H54 (cell line): ENCODE results near the gene ZBTB8OS.
"Not testable (repeated sequence)": the region's sequence is repeated elsewhere in the genome, so short reads cannot be mapped to it uniquely, and the experiment has no call there.

ENCODE experiments used
- DNase-seq: peaks from one replicate; pipeline ENCODE4 v3.0.0; 2011; ENCODE audit warnings: low spot score, mixed read lengths; ENCODE audit not compliant: insufficient read length
- FAIRE-seq: peaks from 3 replicates; lab custom pipeline; 2011; peaks lifted over from hg19 to GRCh38; lab: Jason Lieb, UNC
- POLR2A ChIP-seq: IDR thresholded peaks from 2 replicates; pipeline ENCODE4 v1.6.1; 2011; ENCODE audit warnings: low read depth, mild to moderate bottlenecking, low read length

ZBTB8OS gene

DNA sequence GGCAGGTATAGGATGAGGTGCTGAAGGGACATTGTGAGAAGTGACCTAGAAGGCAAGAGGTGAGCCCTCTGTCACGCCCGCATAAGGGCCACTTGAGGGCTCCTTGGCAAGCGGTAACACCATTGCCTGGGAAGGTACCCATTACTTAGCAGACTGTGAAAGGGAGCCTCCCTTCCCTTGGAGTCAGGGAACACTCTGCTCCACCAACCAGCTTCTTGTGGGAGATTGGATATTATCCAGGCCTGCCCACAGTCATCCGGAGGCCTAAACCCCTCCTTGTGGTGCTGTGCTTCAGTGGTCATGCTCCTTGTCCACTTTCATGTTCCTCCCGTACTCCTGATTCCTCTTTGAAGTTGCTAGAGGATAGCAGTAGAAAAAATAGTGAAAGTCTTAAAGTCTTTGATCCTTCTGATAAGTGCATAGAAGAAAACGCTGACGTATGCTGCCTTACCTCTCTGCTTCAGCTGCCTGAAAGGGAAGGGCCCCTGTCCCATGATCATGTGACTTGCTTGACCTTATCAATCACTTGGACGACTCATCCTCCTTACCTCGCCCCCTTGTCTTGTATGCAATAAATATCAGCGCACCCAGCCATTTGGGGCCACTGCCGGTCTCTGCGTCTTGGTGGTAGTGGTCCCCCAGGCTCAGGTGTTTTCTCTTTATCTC lies 16.7 kb upstream of the ZBTB8OS start:
- no peak for TF ChIP-seq POLR2A
- no peak for FAIRE-seq
- DNase-seq = no peak

DNA sequence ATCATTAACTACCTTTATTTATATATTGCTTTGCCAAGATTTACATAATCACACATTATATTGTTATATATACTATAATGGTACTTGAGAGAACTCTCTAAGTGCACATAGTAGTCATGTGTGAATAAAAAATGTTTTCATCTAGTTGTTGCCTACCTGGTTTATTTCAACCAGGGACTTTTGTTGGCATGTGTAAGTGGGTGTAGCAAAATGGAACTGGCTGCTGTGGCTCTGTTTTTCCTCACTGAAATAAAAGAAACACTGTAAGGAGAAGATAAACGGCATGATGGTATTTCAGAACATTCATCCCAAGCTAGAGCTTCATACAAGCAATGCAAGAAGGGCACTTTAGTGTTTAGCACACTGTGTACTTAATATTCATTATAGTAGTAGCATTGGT lies 15.6 kb upstream of the ZBTB8OS start:
- no peak for DNase-seq
- TF ChIP-seq POLR2A = no peak
- FAIRE-seq = no peak

DNA sequence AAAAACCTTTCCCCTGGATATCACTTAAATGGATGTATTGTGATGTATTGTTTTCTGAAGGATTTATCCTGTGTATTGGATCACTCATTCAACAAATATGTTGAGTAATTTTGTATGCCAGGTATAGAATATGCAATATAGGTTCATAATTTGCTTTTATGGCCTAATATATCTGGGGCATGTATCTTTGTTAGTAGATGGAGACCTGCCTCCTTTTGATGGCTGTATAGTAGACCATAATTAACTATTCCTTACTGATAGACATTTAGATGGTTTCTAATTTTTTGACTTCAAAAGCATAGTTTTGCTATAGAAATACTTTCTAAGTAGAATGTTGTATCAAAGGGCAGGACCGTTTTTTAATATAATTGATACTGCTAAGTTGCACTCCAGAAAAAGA lies 9.2 kb upstream of the ZBTB8OS start:
- TF ChIP-seq POLR2A = no peak
- FAIRE-seq (no peak), DNase-seq (no peak)

GRCh38 chr1:32652244-32652962 lies 2.1 kb upstream of the ZBTB8OS start:
- no peak for FAIRE-seq
- DNase-seq = no peak
- no peak for TF ChIP-seq POLR2A

GRCh38 chr1:32651461-32652073 lies 1.2 kb upstream of the ZBTB8OS start:
- DNase-seq (peak; percentile 41), FAIRE-seq (no peak)
- TF ChIP-seq POLR2A = no peak

DNA sequence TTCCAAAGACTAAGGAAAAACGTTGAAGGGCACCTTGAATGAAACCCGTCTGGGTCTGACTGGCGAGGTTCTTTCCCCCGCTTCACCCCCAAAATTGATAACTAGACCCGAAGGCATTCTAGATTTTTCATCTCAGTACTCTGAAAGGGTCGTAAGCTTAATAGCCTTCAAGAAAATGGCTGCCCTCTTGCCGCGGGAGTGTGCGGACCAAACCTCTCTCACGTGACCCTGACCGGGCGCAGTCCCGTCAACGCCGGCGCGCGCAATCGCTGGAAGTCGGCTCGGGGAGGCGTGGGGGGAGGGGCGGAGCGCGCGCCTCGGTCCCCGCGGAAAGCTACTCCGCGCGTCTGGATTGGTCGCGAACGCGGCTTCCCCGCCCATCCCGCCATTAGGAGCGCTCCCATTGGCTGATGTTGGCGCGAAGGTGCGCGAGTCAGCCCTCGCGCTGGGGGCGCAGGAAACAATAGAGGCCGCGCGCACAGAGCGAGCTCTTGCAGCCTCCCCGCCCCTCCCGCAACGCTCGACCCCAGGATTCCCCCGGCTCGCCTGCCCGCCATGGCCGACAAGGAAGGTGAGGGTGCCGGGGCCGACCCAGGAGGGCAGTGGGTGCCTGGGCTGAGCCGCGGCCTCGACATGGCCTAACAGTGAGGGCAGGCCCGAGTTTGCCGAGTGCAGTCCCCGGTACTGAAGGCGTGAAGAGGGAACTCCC lies 556 bp upstream of the ZBTB8OS start, which contains the start of gene RBBP4:
TSS of gene RBBP4 (plus strand) at position 457 of the 709 bp plus-strand sequence. CDS start at position 556, 99 bp downstream.
- FAIRE-seq (peak; percentile 70), DNase-seq (peak; percentile 86)
- TF ChIP-seq POLR2A = peak; percentile 62

- no peak for TF ChIP-seq POLR2A
- DNase-seq (no peak), FAIRE-seq (no peak)
These were observed 2.8 kb downstream of the ZBTB8OS start for GRCh38 chr1:32647308-32648134.

DNA sequence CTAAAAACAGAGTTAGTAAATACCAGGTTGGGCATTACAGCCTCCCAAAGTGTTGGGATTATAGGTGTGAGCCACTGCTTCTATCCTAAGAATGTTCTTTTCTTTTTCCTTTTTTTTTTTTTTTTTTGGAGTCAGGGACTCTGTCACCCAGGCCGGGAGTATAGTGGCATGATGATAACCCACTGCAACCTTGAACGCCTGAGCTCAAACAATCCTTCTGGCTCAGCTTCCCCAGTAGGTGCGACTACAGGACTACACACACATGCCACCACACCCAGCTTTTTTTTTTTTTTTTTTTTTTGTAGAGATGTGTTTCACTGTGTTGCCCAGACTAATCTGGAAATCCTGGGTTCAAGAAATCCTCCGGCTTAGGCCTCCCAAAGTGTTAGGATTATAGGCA lies 5.9 kb downstream of the ZBTB8OS start:
- FAIRE-seq = no peak
- no peak for TF ChIP-seq POLR2A
- no peak for DNase-seq

DNA sequence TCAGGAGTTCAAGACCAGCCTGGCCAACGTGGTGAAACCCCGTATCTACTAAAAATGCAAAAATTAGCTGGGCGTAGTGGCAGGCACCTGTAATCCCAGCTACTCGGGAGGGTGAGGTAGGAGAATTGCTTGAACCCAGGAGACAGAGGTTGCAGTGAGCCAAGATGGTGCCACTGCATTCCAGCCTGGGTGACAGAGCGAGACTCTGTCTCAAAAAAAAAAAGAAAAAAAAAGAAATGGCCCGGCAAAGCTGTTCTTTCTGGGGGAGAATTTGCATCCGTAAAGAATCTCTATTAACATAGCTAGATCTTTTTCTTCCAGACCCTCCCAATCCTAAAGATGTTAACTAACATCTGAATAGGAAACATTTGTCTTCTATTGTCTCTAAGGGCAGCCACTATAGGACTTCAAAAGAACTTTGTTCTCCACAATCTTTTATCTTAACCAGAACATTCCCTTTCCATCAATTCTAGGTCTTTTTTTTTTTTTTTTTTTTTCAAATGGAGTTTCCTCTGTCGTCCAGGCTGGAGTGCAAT lies 8.0 kb downstream of the ZBTB8OS start:
- not testable (repeated sequence) for DNase-seq, FAIRE-seq

DNA sequence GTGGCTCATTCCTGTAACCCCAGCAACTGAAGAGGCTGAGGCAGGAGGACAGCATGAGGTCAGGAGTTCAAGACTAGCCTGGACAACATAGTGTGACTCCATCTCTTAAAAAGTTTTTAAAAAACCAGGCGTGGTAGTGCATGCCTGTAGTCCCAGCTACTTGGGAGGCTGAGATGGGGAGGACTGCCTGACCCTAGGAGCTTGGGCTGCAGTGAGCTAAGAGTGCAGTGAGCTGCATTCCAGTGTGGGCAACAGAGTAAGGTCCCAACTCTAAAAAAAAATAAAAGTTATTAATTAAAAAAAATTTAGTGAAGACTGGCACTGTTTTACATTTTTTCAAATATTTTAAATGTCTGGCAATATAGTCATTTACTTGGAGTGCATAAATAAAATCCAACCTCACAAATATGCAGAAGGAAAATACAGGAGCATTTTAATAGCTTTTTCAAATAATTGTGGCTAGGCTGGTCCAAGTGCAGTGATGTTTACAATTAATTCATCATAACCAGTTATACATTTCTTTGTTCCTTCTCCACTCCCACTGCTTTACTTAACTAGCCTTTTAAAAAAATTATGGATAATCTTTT lies 10.8 kb downstream of the ZBTB8OS start:
- no peak for TF ChIP-seq POLR2A
- DNase-seq = no peak
- FAIRE-seq = no peak

- no peak for DNase-seq
- no peak for TF ChIP-seq POLR2A
- no peak for FAIRE-seq
These were observed 13.3 kb downstream of the ZBTB8OS start for GRCh38 chr1:32636914-32637645.
